GM19238 (cell line): Measurements from ENCODE around the gene ADCY3.

Experiments used
- DNase-seq: peaks from one replicate; pipeline ENCODE4 v3.0.0; 2011; ENCODE audit warnings: low spot score; ENCODE audit not compliant: insufficient read length

ADCY3 gene

GRCh38 chr2:24875901-24876300 lies 44.1 kb downstream of the ADCY3 start:
- DNase-seq: no peak

DNA sequence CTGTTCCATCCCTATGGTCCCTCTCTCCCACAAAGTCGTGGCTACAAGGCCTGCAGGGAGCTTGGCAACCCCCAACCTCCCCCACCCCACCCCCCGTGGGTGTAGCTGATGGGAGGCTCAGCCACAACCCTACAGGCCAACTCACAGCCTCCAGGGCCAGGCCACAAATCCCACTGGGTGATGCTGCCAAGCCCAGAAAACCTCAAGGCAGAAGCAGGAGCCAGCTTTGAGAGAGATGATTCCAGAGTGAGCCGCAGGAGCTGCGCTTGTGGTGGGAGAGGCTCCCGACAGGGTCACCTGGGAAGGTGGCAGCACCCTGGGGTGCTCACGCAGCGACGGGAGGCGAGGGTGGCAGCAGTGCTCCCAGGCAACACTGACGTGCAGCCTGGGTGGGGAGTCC lies 44.8 kb downstream of the ADCY3 start:
- no peak for DNase-seq

GRCh38 chr2:24874035-24874434 lies 46.0 kb downstream of the ADCY3 start:
- no peak for DNase-seq

DNA sequence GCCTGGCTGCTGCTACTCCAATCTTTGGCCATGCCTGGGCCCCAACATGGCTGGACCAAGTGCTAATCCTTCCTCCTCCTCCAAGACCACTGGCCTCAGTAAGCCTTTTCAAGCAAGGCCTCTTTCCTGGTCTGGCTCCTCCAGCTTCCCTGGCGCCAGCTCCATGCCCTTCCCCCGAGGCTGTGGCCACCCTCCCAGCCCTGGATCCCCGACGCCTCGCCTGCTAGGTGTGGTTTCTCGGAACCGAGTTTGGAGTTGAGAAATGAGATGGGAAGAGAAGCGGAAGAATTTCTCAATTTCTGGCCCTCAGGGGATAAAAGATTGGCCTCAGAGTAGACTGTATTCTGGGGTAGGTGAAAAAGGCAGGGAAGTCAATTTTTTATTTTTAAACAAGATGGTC lies 46.4 kb downstream of the ADCY3 start:
- no peak for DNase-seq

GRCh38 chr2:24872344-24873115 lies 47.5 kb downstream of the ADCY3 start:
- no peak for DNase-seq

DNA sequence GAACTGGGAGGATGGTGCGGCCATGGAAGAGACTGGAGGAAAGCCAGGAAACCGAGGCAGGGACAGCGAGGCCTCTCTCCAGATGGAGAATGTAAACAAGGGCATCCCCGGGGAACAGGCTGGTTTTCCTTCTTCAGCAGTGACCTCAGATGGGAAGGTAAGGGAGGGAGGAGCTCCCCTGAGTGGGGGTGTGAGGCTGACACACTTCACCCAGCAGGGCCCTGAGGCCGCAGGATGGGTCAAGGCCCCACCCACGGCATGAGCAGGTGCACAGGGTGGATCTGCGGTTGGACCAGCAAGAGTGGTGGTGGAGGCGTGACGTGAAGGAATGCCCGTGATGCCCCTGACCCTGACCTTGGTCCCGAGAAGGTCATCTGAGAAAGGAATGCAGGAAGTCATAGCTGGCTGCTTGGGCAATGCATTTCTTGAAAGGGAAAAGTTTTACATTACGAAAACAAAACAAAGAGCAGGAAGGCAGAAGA lies 48.1 kb downstream of the ADCY3 start:
- no peak for DNase-seq

DNA sequence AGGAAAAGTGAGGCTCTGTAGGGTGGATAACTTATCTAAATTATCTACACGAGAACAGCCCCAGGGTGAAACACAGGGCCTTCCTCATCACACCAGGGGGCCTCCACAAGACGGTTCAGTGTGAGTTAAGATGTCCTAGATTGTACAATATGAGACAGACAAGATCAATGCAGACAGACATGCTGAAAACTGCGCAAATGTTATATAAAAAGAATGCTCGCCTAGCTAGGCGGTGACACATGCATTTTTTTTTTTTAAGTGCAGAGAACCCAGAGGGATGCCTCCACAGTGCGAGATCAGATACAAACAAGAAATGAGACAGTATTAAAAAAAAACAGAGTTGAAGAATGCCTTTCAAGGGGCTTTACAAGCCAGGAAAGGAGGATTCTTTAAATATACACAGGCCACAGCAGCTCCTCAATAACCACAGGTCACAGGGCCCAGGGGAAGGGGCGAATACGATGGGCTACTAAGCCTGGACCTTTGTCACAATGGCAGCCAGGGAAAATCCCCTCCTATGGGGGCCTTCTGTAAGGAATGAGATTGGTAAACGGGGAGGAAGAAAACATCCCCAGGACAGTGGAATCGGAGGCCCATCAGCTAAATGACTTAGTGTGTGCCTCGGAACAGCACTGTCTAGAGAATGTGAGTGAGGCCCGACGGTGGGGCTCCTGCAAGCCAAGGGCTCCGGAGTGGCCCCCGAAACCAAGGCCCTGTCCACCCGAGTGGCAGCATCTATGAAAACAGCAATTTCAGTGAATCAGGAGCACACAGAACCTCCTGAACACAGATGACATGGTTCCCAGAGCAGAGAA lies 48.9 kb downstream of the ADCY3 start:
- DNase-seq: no peak

GRCh38 chr2:24870440-24870839 lies 49.6 kb downstream of the ADCY3 start:
- DNase-seq: no peak

- no peak for DNase-seq
Measured at GRCh38 chr2:24866946-24867345, 53.1 kb downstream of the ADCY3 start.

- DNase-seq: no peak
Measured at GRCh38 chr2:24863641-24864040, 56.4 kb downstream of the ADCY3 start.

DNA sequence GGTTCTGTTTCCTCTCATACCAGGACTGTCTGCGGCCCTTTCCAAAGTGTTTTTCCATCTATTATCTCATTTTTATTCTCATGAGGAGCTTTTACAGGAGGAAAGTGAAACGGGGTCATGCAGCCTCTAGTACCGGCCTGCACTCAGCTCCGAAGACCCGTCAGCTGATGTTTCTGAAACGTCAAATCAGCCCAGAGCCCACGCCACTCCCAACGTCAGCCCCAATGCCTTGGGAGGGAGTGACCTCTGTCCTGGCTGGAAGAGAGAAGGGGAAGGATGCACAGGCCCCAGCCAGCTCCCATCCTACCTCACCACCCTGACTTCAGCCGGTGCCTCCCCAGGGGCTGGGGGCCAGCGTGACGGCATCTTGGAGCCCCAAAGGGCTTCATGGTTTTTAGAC lies 58.5 kb downstream of the ADCY3 start:
- no peak for DNase-seq

GRCh38 chr2:24860631-24861030 lies 59.4 kb downstream of the ADCY3 start:
- DNase-seq: no peak

DNA sequence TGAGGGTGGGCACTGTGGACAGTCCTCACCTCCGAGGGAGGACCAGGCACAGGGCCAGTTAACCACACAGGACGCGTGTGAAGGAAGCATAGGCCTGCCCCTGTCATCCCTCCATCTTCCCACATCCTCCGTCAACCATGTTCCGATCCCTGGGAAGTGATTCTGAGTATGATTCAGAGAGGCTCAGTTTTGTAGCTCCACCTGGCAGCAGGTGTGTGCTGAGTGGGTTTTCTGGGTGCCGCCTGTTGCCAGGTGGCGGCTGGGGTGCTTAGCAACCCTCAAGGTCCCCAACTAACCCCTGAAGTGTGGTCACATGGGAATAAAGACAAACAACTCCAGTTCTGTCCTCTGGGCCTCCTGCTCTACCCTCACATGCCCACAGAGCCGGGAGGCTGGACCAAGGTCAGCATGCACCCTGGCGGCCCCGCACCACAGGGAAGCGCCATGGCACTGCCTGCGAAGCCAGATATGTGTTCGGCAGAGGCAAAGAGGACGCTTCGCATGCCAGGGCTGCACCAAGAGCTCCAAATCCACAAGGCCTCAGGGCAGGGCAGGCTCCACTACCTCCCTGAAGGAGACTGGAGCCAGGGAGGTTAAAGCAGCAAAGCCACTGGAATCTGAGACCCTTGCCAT lies 60.0 kb downstream of the ADCY3 start:
- DNase-seq: no peak

DNA sequence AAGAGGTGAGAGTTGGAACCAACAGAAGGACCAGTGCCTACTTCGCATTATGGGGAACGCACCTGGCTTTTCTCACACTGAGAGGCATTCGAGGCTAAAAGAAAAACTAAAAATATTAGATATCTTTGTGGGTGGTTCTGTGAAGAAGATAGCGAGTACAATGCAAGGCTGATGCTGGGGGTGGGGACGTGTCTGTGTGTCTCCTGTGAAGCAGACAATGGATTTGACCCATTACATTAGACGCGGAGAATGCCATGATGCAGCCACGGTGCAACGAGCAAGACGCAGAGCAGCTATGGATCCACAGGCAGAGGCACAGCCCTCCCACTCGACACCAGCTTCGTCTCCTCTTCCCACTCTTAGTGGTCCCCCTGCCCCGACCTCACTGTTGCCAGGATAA lies 61.0 kb downstream of the ADCY3 start:
- no peak for DNase-seq

GRCh38 chr2:24857746-24858145 lies 62.3 kb downstream of the ADCY3 start:
- no peak for DNase-seq

DNA sequence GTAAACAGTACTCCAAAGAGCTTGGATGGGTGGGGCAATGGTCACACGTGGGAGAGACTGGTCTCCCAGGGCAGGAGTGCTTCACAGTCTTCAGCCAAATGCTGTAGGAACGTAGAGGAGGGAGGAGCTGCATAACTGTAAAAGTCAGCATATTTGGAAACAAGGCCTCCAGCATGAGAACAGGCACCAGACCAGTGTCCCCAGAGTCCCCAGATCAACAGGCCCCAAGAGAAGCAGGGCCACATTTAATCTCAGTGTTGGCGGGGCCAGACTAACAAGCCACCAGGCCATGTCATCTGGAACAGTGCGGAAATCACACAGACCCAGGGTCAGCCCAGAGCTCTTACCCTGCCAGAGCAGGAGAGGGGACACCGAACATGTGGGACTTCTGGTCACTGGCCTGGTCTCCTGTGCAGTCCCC lies 63.2 kb downstream of the ADCY3 start:
- DNase-seq: no peak

- no peak for DNase-seq
Measured at GRCh38 chr2:24855726-24856125, 64.3 kb downstream of the ADCY3 start.

GRCh38 chr2:24855022-24855622 lies 64.9 kb downstream of the ADCY3 start:
- DNase-seq: no peak

DNA sequence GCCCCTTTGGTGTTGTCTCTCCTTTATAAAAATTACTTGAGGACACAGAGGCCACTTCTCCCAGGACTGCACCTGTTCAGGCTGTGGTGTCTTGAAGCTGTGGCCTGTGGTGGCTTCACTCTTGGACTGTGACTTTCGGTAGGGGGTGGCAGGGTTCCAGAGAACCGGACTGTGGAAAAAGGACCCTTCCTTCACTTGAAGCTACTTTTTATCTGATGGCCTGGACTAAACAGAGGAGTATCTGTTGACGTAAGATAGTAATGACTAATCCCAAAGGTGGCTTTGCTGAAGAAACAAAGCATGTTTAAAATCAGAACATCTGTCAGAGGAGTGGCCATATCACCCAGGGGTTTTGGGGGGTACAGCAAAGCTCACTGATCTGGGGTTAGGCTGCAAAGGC lies 66.0 kb downstream of the ADCY3 start:
- DNase-seq: no peak

DNA sequence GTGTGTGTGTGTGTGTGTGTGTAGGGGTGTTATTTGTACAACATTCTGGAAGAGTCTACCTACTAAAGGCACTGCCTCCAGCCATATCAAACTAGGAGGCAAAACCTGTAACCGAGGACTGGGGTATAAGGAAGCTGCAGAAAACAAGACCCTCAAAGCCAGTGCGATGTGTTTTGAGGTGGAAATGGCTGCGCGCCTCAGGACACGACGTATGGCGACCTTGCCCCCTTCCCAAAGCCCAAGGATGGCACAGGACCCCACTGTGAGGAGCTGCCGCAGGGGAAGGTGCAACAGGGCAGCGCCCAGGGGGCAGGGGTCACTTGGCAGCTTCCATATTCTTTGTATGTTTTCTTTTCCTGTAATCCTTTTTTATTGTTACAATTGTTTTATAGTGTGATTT lies 67.0 kb downstream of the ADCY3 start:
- no peak for DNase-seq

DNA sequence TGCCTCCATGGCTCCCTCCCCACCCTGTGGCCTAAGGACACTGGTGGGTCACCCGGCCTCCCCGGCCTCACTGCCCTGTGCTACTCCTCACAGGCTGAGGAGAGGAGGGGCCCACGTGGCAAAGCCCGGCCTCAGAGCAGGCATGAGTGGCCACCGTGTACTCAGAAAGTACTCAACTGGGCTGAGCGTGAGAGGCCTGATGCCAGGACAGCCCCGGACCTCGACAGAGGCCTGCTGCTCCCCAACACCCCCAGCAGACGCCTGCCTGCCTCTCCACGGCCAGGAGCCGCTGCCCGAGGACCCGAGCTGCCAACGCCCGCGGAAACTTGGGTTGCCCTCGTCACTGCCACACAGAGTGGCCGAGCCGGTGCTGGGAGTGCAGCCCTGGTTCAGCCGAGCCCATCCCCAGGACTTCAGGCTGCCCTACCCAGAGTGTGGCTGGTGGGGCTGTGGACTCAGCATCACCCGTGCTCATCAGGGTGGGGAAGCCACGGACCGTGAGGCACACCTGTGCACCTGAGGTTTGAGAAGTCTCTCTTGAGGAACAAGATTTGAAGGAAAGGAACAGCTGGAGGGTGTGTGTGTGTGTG lies 67.5 kb downstream of the ADCY3 start:
- DNase-seq: no peak
